Fibroblast of skin of back (primary cell): Measurements from ENCODE around the gene GOLGA8A.
"Not testable (repeated sequence)": the region's sequence is repeated elsewhere in the genome, so short reads cannot be mapped to it uniquely, and the experiment has no call there.

Experiments used
- DNase-seq: peaks from one replicate; pipeline ENCODE4 v3.0.0-alpha.2; 2013

GOLGA8A gene

DNA sequence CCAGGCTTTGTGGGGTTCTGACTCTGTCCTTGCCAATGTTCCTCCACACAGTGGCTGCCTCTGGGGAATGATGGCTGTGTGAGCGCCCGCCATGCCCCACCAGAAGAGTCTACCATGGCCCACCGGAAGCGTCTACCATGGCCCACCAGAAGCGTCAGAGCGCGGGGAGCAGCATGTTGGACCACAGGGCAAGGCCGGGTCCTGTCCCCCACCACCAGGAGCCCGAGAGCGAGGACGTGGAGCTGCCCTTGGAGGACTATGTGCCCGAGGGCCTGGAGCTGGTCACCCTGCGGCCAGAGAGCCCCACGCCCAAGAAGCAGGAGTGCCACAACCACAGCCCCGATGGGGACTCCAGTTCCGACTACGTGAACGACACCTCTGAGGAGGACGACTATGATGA, 28.1 kb downstream of the GOLGA8A start:
- DNase-seq: not testable (repeated sequence)

DNA sequence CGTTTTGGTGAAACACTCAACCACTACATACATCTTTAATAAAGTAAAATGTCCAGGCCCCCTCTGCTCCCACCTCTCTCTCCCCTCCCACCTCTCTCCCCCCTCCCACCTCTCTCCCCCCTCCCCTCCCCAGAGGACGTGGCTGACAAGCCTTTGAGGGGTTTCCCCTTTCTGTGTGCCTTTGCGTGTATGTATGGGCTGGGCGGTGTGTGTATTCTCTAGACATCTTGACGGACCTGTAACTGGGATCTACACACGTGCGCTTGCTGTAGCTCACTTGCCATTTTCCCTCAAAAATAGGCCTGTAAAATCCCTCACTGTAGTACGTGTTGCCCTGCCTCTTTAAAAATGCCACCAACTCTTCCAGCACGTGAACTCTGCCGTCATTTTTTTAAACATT, 28.6 kb downstream of the GOLGA8A start:
- not testable (repeated sequence) for DNase-seq

DNA sequence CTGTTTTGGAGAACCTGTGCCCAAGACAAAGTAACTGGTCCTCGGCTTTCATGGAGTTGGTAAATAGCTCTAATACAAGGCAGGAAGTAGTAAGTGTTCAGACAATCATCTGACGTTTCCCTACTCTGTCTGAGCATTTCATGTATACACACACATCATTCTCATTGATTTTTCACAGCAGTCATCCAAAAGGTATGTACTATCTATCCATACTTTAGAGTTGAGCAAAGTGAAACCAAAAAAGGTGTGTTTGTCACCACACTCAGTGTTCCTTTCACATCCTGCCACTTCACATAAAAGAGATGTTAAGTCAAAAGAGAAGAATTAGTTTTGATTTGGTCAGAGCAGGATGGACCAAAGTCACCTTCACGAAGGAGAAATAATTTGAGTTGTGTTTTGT, 33.7 kb downstream of the GOLGA8A start:
- not testable (repeated sequence) for DNase-seq

DNA sequence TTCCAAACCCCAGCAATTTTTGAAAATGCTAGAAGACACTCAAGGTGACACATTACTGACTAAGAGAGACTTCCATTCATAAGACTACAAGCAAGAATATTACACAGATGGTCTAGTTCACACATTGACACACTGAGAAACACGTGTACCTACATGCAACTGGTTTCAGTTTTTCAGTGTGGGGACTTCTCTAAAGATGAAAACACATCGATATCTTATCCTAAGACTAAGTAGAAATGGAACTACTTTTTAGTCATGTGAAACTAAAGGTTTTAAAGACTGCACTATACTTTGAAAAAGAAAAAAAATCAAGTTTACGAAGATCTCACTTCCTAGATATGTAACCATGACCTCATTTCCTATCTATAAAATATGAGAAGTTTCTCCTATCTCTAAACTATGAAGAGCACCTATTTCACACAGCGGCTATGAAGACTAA, 34.4 kb downstream of the GOLGA8A start:
- DNase-seq: not testable (repeated sequence)

DNA sequence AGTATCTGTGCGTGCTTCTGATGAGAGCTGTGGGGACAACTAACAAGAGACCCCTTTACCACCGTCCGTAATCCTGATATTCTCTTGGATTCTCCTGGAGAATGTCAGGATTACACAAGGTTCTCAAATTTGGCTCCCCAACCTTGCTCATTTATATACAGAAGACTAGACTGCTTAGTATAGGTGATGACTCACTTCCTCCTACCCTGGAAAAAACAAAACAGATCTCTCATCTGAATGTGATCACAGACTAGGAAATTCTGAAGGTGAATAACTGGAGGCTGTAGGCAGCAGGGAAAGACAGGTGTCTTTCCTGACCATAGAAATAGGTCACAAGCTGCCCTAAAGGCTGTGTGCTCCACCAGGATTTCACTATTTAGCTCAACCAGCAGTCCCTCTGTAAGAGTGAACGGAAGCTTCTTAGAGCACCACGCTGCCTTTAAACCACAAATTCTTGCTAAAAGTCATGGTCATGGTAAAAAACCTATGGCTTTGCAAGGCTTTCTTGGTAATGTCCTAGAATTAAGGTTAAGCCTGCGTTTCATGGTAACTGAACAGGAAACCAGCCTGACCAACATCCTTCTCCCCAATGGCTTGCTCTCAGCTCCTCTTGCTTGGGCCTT, 39.9 kb downstream of the GOLGA8A start:
- not testable (repeated sequence) for DNase-seq

DNA sequence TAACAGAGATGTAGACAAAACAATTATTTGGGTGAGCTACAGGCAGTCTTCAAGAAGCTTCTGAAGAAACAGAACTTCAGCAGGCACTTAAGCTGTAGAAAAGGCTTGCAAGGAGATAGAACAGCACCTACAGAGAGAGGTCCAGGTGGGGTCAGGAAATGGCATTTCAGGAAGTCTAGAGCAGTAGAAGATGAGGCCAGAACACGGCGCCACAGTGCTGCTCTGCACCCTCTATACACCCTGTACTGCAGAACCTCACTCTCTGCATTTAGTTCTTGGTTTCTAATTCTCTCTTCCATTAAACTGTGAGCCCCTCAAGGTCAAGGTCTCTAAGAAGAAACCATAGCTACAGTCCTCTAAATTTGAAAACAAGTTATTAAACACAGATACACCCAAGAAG, 44.6 kb downstream of the GOLGA8A start:
- not testable (repeated sequence) for DNase-seq

DNA sequence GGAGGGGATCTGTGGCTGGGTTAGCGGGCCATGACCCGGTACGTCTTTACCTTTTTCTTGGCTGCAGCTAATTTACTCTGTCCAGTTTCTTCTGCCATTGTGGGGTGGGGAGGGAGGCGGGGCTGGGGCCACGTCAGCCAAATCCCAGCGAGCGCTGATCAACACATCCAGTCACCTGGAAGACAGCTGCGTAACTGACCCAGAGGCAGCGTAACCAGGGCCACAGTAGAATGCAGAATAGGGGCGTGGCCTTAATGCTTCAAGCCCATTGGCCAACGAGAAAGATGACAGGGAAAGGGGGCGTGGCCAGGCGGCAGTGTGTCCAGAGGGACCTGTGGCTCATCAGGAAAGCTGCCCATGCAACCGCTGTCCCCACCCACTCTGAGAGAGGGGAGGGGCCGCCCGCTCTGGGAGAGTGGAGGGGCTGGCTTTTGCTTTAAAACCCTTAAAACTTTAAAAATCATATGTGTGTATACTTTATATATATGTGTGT, 48.0 kb downstream of the GOLGA8A start:
- not testable (repeated sequence) for DNase-seq
